Erythroblast (primary cell): ENCODE results near the gene CRYGN.

Experiments
- DNase-seq, 2 experiments: peaks; one replicate each; lab custom pipeline; 2025; lab: John Stamatoyannopoulos, UW
- GATA1 ChIP-seq: IDR thresholded peaks from 2 replicates; pipeline ENCODE4 v1.6.1; 2011; ENCODE audit warnings: low read depth, mild to moderate bottlenecking, control low read depth, low read length, moderate library complexity
- POLR2A ChIP-seq: IDR thresholded peaks from 2 replicates; pipeline ENCODE4 v1.6.1; 2011; ENCODE audit warnings: mild to moderate bottlenecking, low read length

Gene CRYGN

GRCh38 chr7:151452680-151453325 lies 12.9 kb upstream of the CRYGN start:
- no peak for DNase-seq
- TF ChIP-seq POLR2A (no peak), GATA1 (no peak)

DNA sequence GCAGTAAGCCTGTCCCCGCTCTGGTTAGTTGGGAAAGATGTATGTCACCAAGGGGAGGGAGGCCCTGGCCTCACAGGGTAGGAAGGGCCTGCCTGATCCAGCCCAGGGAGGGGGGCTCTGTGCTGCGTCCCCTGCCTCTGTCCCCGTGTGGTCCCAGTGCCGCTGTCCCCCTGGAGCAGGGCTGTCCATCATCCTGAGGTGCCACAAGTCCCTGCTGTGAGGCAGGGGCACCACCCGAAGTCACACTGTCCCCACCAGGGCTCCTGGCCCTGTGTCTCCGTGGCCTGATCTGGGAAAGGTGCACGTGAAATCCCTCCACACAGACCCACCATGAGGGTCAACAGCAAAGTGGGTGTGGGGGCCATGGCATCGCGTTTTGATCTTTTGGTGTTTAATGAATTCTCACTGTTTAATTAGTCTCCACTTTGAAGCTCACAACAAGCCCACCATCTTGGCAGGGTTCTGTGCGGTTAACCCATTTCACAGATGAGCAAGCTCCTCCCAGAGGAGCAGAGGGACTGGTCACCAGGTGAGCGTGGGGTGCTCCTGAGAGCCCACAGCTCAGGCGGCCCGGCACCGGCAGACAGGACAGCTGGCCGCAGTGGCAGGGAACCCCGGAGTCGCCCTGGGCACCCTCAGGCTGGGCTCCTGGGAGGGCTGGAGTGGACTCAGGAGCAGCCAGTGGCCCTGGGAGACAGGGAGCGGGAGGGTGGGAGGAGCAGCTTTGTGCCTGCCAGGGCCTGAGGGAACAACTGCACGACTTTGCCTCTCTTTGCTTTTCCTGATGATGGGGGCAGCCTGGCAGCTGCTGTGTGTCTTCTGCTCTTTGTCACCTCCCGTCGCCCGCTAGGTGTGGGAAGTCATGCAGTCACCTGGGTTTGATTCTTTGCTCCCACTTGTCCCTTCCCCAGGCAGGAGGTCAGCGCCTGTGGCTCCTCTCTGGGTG lies 12.0 kb upstream of the CRYGN start:
- TF ChIP-seq GATA1: no peak
- TF ChIP-seq POLR2A: no peak
- no peak for DNase-seq

GRCh38 chr7:151451156-151451555 lies 11.2 kb upstream of the CRYGN start:
- TF ChIP-seq POLR2A (no peak), GATA1 (no peak)
- no peak for DNase-seq

DNA sequence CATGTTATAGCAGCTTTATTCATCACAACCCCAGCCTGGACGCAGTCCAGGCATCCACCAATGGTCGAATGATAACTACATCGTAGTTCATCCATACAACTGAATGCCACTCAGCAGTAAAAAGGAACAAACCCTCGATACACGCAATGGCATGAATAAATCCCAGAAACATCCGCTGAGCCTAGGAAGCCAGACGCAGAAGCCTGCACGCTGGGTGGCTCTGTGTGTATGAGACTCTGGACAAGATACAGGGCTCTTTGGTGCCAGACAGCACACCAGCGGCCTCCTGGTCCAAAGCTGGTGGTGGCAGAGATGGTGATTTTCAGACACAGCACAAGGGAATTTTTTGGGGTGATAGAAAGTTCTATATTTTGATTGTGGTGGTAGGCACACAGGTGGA lies 10.0 kb upstream of the CRYGN start:
- no peak for TF ChIP-seq POLR2A
- TF ChIP-seq GATA1: no peak
- no peak for DNase-seq

- peak; percentile 62 to 74 for DNase-seq
- TF ChIP-seq POLR2A: no peak
- TF ChIP-seq GATA1: no peak
Observed at GRCh38 chr7:151448261-151449252, 8.6 kb upstream of the CRYGN start.

DNA sequence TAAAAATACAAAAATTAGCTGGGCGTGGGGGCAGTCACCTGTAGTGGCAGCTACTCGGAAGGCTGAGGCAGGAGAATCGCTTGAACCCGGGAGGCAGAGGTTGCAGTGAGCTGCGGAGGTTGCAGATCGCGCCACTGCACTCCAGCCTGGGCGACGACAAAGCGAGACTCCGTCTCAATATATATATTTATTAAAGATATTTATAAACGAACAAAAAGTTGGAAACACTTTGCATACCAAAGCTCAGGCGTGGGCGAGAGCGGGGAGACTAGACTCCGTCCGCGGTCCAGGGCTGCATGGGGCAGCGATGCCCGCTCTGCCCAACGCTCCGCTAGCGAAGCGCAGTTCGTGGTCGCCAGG lies 7.9 kb upstream of the CRYGN start:
- no peak for DNase-seq
- TF ChIP-seq POLR2A (no peak), GATA1 (no peak)

GRCh38 chr7:151447312-151447711 lies 7.4 kb upstream of the CRYGN start:
- no peak for DNase-seq
- TF ChIP-seq POLR2A (no peak), GATA1 (no peak)

DNA sequence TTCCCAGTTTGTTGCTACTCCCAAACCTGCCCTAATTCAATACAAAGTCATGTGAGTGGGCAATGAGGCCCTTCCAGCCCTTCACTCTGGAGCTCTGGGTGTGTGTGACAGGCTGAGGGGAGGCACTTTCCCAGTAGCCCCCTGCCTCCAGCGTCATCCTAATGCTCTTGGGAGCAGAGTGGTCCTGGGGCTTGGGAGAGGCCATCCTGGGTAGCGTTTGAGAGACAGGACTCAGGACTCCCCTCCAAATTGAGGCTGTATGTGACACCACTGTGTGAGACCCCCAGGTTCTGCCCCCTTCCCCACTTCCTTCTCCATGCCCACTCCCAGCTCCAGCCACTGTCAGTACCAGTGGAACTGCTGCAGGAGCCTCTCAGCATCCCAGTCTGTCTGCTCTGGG lies 6.5 kb upstream of the CRYGN start:
- TF ChIP-seq GATA1: no peak
- no peak for TF ChIP-seq POLR2A
- no peak for DNase-seq

- DNase-seq: no peak
- TF ChIP-seq POLR2A: no peak
Observed at GRCh38 chr7:151444632-151445031, 4.7 kb upstream of the CRYGN start.

DNA sequence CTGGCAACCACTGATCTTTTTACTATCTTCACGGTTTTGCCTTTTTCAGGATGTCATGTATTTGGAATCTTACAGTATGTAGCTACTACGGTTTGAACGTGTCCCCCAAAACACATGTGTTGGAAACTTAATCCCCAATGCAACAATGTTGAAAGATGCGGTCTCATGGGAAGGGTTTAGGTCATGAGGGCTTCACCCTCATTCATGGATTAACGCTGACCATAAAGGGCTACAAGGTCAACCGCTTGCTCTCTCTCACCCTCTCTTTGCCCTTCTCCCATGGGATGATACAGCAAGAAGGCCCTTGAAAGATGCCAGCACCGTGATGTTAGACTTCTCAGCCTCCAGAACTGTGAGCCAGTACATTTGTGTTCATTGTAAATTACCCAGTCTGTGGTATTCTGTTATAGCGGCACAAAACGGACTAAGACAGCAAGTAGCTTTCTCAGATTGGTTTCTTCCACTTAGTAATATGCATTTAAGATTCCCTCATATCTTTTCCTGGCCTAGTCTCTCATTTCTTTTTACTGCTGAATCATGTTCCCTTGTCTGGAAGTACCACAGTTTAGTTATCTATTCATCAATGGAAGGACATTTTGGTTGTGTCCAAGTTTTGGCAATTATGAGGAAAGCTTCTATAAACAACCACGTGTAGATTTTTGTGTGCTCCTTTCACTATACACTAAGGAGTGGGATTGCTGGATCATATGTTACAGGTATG lies 3.0 kb upstream of the CRYGN start:
- DNase-seq: no peak
- no peak for TF ChIP-seq GATA1
- no peak for TF ChIP-seq POLR2A

- no peak for DNase-seq
- no peak for TF ChIP-seq POLR2A
- TF ChIP-seq GATA1: no peak
Observed at GRCh38 chr7:151440799-151441445, 981 bp upstream of the CRYGN start.

- DNase-seq: no peak
- TF ChIP-seq POLR2A (no peak), GATA1 (no peak)
Observed at GRCh38 chr7:151438864-151439601, 908 bp downstream of the CRYGN start.
